GM10847 (cell line): ENCODE results near the gene FCHSD2.

Source experiments
- POLR2A ChIP-seq: IDR thresholded peaks from 2 replicates; pipeline ENCODE4 v1.6.1; 2011; ENCODE audit not compliant: insufficient read length; ENCODE audit errors: extremely low read depth

FCHSD2 gene

DNA sequence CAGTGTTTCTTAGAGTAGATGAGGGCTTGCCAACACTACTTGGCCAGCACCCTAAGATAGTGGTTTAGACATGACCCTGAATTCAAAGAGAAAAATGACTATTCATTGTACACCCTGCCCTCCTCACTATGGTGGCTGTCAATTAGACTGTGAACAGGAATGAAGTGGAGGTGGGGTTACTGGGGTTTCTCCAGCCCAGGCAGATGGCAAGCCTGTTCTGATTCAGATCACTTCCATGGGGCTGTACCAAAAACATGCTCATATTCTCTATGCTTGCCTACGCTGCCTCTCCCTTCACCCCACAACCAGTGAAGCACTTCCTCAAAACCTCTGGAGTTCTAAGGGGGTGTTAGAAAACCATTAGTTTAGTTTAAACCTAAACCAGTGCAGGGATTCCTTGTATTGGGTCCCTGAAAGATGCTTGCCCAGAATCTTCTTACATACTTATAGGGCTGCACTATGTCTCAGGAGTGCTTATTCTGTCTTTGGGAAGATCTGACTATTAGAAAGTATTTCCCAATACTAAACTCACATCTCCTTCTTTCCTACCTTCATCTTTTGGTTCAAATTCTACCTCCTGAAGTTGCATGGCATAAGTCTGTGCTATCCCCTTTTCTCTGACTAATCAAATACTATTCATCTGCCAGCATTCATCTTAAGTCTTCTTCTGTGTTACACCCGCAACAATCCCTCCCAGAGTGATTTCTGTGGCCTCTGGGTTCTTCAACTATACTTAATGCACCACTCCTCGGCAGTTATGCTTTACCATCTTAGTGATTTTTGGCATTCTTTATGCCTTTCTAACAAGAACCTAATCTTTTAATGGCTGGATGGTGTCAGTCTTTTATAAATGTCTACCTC, 256.1 kb downstream of the FCHSD2 start:
- TF ChIP-seq POLR2A = no peak

- no peak for TF ChIP-seq POLR2A
Measured at GRCh38 chr11:72876147-72876546, 266.0 kb downstream of the FCHSD2 start.

DNA sequence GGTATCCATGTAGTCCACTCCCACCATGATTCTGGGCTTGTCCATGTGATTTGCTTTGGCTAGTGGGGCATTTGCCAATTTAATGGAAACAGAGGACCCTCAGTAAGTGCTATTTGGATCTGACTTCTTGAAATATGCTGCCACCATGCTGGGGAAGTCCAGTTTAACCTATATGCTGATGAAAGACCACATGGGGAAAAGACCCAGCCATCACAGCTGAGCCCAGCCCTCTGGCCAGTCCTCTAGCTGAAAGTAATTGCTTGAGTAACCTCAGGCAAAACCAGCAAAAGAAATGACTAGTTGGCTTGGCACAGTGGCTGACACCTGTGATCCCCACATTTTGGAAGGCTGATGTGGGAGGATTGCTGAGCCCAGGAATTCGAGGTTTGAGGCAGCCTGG, 266.4 kb downstream of the FCHSD2 start:
- no peak for TF ChIP-seq POLR2A

- TF ChIP-seq POLR2A = no peak
Measured at GRCh38 chr11:72872012-72872411, 270.1 kb downstream of the FCHSD2 start.

DNA sequence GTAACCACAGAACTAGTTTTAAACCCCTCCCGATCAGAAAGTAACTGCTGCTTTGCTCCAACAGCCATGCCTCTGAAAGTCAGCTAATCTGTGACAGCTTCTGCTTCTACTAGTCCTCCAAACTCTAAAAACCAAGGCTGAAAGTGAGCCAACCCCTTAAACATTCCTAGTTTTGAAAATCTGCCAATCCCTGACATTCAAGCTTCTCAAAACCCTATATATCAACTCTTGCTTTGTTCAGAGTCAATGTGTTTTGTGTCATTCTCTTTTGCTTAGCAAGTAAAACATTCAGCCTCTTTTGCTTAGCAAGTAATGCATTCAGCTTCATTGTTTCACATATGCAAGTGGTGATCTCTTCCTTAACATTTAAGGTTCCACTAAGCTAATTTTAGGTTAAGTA, 271.0 kb downstream of the FCHSD2 start:
- no peak for TF ChIP-seq POLR2A

DNA sequence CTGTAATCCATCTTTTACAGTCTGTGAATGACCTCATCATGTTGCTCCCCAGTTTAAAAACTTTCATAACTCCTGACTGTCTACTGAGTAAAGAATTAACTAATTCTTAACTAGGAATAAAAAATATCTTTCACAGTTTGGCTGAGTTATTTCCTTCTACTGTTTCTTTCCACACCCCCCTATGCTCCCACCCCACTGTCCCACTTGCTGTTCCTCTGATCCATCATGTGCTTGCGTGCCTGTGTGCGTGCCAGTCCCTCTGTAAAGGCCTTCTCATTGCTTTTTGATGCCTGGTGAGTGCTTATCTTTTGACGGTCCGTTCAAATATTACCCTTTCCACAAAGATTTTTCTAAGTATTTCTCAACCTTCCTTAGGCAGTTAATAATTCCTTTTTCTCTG, 272.3 kb downstream of the FCHSD2 start:
- TF ChIP-seq POLR2A = no peak

- TF ChIP-seq POLR2A = no peak
Measured at GRCh38 chr11:72867970-72868369, 274.1 kb downstream of the FCHSD2 start.

- TF ChIP-seq POLR2A = no peak
Measured at GRCh38 chr11:72864702-72865655, 277.1 kb downstream of the FCHSD2 start.

DNA sequence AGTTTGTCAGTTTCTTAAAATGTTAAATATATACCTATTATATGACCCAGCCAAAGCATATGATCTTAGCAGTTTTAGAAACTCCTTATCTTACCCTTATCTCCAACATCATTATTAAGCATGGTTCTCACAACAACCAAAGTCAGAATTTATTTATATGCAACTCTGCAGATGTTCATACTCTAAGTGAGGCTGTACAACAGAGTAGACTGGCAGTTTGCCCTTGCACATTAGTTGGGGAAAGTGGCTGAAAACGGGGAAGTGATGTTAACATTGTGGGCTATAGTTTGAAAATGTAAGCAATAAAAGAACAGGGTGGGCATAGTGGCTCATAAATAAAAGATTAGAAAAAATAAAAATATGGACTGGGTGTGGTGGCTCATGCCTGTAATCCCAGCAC, 278.2 kb downstream of the FCHSD2 start:
- TF ChIP-seq POLR2A = no peak

- TF ChIP-seq POLR2A = no peak
Measured at GRCh38 chr11:72863091-72863490, 279.0 kb downstream of the FCHSD2 start.

DNA sequence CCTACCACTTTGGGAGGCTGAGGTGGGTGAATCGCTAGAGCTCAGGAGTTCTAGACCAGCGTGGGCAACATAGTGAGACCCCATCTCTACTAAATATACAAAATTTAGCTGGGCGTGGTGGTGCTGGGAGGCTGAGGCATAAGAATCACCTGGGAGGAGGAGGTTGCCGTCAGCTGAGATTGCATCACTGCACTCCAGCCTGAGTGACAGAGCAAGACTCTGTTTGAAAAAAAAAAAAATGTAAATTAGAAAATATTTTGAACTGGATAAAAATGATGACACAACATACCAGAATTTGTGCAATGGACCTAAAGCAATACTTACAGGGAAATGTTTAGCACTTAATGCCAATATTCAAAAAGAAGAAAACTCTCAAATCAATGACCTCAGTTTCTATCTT, 281.5 kb downstream of the FCHSD2 start:
- TF ChIP-seq POLR2A = no peak

GRCh38 chr11:72860010-72860409, 282.1 kb downstream of the FCHSD2 start:
- no peak for TF ChIP-seq POLR2A

DNA sequence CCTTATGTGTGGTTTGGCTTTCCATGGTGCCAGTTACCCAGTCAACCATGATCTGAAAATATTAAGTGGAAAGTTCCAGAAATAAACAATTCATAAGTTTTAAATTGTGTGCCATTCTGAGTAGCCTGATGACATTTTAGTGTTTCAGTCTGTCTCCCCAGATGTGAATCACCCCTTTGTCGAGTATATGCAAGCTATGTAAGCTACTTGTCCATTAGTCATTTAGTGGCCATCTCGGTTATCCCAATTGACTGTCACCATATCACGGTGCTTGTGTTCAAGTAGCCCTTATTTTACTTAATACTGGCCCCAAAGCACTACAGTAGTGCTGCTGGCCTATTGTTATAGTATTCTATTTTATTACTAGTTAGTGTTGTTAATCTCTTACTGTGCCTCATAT, 283.0 kb downstream of the FCHSD2 start:
- TF ChIP-seq POLR2A = no peak

GRCh38 chr11:72856551-72857345, 285.4 kb downstream of the FCHSD2 start:
- TF ChIP-seq POLR2A = no peak

DNA sequence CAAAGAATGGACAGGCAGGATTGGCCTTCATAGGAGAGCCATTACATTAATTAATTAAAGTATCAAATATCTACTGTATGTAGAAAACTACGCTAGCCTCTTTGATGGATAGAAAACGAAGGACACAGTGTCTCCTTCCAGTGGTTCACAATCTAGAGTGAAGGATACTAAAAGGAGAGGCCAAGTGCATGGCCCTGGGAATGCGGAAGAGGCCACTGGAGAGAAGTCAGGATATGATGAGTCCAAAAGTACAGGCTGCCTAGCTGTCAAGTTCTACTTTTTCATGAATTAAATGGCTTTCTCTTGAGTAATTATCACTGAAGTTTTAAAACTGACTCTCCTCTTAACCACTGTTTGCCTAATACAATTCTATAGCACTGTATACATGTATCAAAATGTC, 286.1 kb downstream of the FCHSD2 start:
- TF ChIP-seq POLR2A = no peak
